Measurements from ENCODE around the gene THOC6.
A peak's percentile ranks its signal among the peaks of the same experiment; 100 is the strongest.

Gene THOC6

DNA sequence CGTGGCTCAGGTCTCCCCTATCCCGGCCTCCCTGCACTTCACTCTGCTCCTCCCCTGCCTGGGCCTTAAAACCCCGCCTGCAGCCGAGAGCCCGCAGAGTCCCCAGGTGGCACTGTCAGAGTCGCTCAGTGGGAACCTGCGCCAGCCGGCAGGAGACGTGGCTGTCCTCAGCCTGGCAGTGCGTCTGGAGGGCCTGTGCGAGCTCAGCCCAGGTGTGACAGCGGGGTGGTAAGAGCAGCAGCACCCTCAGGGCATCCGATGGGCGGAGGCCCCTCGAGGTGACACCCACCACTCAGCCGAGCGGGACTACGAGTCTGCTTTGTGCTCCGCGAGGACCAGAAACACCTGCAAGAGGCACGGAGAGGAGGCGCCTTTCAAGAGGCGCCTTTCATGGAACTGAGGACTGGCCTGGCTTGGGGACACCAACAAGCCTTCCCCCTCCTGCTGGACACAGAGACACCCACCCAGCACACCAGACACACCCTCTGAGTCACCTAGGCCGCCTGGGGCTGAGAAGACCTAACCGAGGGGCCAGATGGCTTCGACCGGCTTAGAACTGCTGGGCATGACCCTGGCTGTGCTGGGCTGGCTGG, 10.9 kb upstream of the THOC6 start, which contains the start of gene CLDN9:
TSS of gene CLDN9 (plus strand) at position 96 of the 593 bp plus-strand sequence. CDS start at position 536, 440 bp downstream.
- Histone ChIP-seq H3K9me3 (ENCODE audit: control insufficient read depth, insufficient read depth, low read depth, low read length) (no peaks in the 10 kb centered on the region), H3K36me3 (ENCODE audit: control insufficient read depth in 2 of 2, insufficient read depth in 1 of 2, low read length in 2 of 2) (no peaks in the 10 kb centered on the region), H3K27ac (ENCODE audit: extremely low read depth, low read depth, low read length) (no peak within 1 kb of the TSS), H3K4me3 (ENCODE audit: low read depth, low read length) (no peak within 1 kb of the TSS), H3K4me1 (ENCODE audit: control insufficient read depth, insufficient read depth, low read length) (no peaks in the 10 kb centered on the region; the same call in 1 of the 2 replicates)
- ChIA-PET POLR2A (interaction anchor here (0.6 to 1.4 kb wide), 4 partner anchors 8 to 15 kb away, joined by 3 to 5 read pairs (median 4); partner anchors contain the start of genes HCFC1R1 and THOC6), CTCF (interaction anchor here (0.6 kb wide), 1 partner anchor 29 kb away, joined by 3 read pairs; no protein-coding TSS in a partner anchor)
- no peak for TF ChIP-seq ZFP3 (tag by site-specific recombination; IDR thresholded peaks at IDR 0.05; ENCODE audit: low read depth)
- no peak for TF ChIP-seq PATZ1 (tag by site-specific recombination; IDR thresholded peaks at IDR 0.05)
- TF ChIP-seq ZNF24 (tag by site-specific recombination; IDR thresholded peaks at IDR 0.05), result no peak
- no peak for TF ChIP-seq ZNF776 (tag by site-specific recombination; IDR thresholded peaks at IDR 0.05; ENCODE audit: borderline replicate concordance)
- TF ChIP-seq ZNF335 (tag by site-specific recombination; conservative IDR thresholded peaks at IDR 0.05), result no peak
- no peak for TF ChIP-seq ZNF473 (tag by site-specific recombination; IDR thresholded peaks at IDR 0.05)
- no peak for TF ChIP-seq HOXA7 (CRISPR knock-in tag; IDR thresholded peaks at IDR 0.05; ENCODE audit: borderline replicate concordance)
- TF ChIP-seq GLIS1 (tag by site-specific recombination; IDR thresholded peaks at IDR 0.05), result no peak
- no peak for TF ChIP-seq RBAK (tag by site-specific recombination; IDR thresholded peaks at IDR 0.05)
- no peak for TF ChIP-seq ZNF202 (tag by site-specific recombination; IDR thresholded peaks at IDR 0.05; ENCODE audit: borderline replicate concordance)
- no peak for TF ChIP-seq SP3 (tag by site-specific recombination; IDR thresholded peaks at IDR 0.05)
- TF ChIP-seq SP2 (tag by site-specific recombination; IDR thresholded peaks at IDR 0.05), result no peak
- TF ChIP-seq ZSCAN23 (tag by site-specific recombination; IDR thresholded peaks at IDR 0.05), result no peak
- TF ChIP-seq, protein P1, sequence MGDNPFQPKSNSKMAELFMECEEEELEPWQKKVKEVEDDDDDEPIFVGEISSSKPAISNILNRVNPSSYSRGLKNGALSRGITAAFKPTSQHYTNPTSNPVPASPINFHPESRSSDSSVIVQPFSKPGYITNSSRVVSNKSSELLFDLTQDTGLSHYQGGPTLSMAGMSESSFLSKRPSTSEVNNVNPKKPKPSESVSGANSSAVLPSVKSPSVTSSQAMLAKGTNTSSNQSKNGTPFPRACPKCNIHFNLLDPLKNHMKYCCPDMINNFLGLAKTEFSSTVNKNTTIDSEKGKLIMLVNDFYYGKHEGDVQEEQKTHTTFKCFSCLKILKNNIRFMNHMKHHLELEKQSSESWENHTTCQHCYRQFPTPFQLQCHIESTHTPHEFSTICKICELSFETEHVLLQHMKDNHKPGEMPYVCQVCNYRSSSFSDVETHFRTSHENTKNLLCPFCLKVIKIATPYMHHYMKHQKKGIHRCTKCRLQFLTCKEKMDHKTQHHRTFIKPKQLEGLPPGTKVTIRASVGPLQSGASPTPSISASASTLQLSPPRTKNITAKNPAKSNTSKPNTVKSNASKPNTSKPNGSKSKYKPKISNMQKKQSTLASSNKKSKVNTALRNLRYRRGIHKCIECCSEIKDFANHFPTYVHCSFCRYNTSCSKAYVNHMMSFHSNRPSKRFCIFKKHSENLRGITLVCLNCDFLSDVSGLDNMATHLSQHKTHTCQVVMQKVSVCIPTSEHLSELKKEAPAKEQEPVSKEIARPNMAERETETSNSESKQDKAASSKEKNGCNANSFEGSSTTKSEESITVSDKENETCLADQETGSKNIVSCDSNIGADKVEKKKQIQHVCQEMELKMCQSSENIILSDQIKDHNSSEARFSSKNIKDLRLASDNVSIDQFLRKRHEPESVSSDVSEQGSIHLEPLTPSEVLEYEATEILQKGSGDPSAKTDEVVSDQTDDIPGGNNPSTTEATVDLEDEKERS (tag by site-specific recombination; IDR thresholded peaks at IDR 0.05), result no peak
- TF ChIP-seq ZNF658 (tag by site-specific recombination; IDR thresholded peaks at IDR 0.05), result no peak
- no peak for TF ChIP-seq ZNF660 (tag by site-specific recombination; IDR thresholded peaks at IDR 0.05)
- no peak for TF ChIP-seq ZNF19 (tag by site-specific recombination; IDR thresholded peaks at IDR 0.05; ENCODE audit: low read depth)
- no peak for TF ChIP-seq ZSCAN4 (tag by site-specific recombination; IDR thresholded peaks at IDR 0.05)
- TF ChIP-seq ZNF521 (tag by site-specific recombination; IDR thresholded peaks at IDR 0.05), result no peak
- TF ChIP-seq GLIS2 (tag by site-specific recombination; IDR thresholded peaks at IDR 0.05), result no peak
- TF ChIP-seq ZNF140 (tag by site-specific recombination; IDR thresholded peaks at IDR 0.05), result no peak
- no peak for TF ChIP-seq SALL2 (tag by site-specific recombination; IDR thresholded peaks at IDR 0.05; ENCODE audit: borderline replicate concordance)
- TF ChIP-seq ZNF677 (tag by site-specific recombination; IDR thresholded peaks at IDR 0.05), result peak; percentile 71; the same call in 1 of the 2 replicates
- no peak for TF ChIP-seq YY1 (tag by site-specific recombination; IDR thresholded peaks at IDR 0.05)
- TF ChIP-seq ZIC2 (tag by site-specific recombination; IDR thresholded peaks at IDR 0.05), result peak; percentile 74
- peak; percentile 80 for TF ChIP-seq KLF1 (tag by site-specific recombination; IDR thresholded peaks at IDR 0.05)
- TF ChIP-seq, protein P2, sequence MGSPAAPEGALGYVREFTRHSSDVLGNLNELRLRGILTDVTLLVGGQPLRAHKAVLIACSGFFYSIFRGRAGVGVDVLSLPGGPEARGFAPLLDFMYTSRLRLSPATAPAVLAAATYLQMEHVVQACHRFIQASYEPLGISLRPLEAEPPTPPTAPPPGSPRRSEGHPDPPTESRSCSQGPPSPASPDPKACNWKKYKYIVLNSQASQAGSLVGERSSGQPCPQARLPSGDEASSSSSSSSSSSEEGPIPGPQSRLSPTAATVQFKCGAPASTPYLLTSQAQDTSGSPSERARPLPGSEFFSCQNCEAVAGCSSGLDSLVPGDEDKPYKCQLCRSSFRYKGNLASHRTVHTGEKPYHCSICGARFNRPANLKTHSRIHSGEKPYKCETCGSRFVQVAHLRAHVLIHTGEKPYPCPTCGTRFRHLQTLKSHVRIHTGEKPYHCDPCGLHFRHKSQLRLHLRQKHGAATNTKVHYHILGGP (tag by site-specific recombination; IDR thresholded peaks at IDR 0.05), result no peak
- TF ChIP-seq WT1 (tag by site-specific recombination; IDR thresholded peaks at IDR 0.05), result no peak
- TF ChIP-seq, protein P3, sequence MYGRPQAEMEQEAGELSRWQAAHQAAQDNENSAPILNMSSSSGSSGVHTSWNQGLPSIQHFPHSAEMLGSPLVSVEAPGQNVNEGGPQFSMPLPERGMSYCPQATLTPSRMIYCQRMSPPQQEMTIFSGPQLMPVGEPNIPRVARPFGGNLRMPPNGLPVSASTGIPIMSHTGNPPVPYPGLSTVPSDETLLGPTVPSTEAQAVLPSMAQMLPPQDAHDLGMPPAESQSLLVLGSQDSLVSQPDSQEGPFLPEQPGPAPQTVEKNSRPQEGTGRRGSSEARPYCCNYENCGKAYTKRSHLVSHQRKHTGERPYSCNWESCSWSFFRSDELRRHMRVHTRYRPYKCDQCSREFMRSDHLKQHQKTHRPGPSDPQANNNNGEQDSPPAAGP (tag by site-specific recombination; IDR thresholded peaks at IDR 0.05), result 0 out of 2 replicates have a peak, but pooled peaks have one; percentile 17
- TF ChIP-seq ZBTB26 (tag by site-specific recombination; optimal IDR thresholded peaks at IDR 0.05), result no peak

Measured in HEK293 (cell line).